GM12874 (cell line): ENCODE results near the gene KRT6A.

Source experiments
- TF ChIP-seq, protein P1 (sequence below): IDR thresholded peaks from 2 replicates; pipeline ENCODE4 v1.5.1; 2011; ENCODE audit warnings: low read depth, mild to moderate bottlenecking, control low read depth, low read length, moderate library complexity; ENCODE audit not compliant: insufficient read depth

KRT6A gene

DNA sequence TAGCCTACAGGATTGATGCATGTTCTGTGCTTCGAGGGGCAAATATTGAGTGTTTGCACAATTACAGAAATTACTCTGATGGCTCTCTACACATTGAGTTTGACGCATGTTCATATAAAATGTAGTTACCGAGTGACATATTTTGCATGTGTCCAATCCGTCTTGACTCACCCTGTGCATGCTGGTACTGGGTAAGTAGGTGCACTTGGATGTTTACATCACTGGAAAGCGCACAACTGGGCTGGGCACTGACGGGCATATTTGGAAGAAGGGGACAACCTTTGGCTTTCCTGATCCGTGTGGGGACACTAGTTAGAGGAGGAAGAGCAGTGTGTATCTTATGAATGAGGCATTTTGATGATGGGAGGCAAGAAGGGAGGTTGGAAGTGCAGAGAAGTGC is 4.9 kb upstream of the KRT6A start:
- TF ChIP-seq, protein P1, sequence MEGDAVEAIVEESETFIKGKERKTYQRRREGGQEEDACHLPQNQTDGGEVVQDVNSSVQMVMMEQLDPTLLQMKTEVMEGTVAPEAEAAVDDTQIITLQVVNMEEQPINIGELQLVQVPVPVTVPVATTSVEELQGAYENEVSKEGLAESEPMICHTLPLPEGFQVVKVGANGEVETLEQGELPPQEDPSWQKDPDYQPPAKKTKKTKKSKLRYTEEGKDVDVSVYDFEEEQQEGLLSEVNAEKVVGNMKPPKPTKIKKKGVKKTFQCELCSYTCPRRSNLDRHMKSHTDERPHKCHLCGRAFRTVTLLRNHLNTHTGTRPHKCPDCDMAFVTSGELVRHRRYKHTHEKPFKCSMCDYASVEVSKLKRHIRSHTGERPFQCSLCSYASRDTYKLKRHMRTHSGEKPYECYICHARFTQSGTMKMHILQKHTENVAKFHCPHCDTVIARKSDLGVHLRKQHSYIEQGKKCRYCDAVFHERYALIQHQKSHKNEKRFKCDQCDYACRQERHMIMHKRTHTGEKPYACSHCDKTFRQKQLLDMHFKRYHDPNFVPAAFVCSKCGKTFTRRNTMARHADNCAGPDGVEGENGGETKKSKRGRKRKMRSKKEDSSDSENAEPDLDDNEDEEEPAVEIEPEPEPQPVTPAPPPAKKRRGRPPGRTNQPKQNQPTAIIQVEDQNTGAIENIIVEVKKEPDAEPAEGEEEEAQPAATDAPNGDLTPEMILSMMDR, result no peak

DNA sequence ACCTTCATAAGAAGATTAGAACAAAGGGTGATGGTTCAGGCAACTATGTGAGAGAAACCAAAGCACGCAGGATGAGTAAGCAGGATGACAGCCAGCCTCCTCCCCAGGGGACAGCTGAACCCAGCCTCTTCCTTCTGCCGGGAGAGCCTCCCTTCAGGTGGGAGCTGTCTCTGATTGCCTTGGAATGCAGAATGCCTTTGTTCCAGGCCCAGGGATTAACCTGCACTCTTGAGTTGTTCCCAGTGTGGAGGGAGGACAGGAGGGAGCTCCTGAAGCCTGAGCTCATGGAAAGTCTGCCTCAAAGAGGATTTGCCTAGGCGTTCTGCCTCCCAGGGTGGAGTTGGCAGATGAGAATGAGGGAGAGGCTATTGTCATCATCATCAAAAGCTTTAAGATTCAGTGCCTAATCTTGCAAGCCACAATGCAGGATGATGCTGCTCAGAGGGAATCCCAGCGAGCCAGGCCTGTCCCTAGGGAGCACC is 3.6 kb upstream of the KRT6A start:
- TF ChIP-seq, protein P1, result no peak

DNA sequence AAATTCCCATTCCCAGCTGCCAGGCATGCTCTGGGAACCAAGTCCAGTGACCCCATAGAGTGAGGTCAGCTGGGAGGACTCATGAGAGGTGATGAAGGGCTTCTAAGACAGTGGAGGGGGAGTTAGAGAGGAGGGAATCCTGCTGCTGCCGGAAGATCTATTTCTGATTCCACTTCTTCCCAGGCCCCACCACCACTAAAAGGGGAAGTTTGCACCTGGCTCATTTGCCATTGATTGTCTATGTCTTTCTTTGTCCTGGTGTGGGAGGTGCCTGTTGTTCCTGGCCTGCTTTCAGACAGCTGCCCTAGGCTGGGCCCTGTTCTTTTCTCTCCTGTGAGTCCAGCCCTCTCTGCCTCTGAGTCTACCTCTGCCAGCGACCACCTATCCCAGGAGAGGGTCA is 3.0 kb upstream of the KRT6A start:
- TF ChIP-seq, protein P1, result no peak

DNA sequence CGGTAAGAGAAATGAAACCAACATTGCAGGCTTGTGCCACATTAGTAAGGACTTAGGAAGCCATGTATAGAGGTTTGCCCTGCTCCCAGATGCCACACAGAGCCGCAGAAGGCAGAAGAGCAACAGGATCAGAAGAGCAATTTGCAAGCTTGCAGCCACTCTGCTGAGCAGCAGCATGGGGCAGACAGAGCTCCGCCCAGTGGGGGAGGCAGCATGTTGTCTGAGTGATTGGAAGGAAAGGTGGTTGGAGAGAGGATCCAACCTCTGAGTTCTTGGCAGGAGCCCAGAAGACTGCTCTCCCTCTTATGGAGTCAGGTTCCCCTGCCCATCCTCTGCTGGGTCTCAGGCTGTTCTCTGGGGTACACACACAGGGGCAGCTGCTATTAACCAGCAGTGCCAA is 2.3 kb upstream of the KRT6A start:
- TF ChIP-seq, protein P1, result no peak

DNA sequence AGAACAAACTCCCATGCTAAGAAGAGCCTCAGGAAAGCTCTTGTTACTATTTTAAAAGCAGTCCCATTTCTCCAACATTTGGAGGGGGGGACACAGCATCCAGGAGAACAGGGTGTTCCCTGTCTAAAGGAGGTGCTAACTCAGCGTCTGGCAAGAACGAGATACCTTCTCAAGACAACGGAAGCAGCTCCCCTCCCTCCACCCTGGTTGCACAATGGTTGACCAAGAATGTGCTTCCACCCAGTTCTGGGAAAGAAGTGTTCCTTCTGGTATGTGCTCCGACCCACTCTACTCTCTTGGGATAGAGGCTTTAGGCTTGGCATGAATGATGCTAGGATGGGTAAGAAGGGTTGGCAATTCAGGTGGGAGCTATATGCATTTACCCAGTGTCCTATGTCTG is 1.5 kb upstream of the KRT6A start:
- TF ChIP-seq, protein P1, result no peak

DNA sequence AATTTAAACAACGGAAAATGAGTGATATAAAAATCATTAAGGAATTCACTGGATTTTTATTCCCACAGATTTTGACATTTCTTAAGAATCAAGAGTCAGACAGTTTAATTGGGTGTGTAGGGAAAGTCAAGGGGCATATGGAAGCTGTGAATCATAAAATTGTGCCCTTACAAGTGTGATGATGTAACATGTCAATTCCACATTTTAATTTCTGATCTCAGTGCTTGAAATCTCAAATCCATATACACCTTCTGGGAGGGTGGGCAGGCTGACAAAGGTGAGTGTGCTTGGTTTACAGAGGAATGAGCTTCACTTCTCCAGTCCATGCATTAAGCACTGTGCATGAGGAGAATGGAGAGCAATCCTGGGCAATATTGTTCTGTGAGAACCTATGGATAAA is 1.0 kb upstream of the KRT6A start:
- TF ChIP-seq, protein P1, result no peak

DNA sequence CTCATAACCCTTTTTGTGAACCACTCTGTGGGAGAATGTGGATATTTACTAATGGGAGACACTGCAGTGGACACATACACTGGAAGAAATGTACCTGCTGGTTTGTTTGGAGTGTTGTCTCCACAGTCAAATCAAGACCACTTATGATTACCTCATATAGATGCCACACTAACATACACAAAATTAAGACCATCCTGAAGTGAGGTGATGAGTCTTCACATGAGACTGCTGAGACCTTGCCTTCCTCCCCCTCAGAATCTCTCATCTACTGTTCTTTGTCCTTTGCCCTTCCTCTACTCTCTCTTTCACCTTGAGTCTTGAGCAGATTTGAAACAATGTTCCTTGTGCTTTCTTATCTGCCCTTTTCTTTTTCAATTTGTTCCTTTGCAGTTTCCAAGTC is 4.3 kb downstream of the KRT6A start:
- TF ChIP-seq, protein P1, result no peak

DNA sequence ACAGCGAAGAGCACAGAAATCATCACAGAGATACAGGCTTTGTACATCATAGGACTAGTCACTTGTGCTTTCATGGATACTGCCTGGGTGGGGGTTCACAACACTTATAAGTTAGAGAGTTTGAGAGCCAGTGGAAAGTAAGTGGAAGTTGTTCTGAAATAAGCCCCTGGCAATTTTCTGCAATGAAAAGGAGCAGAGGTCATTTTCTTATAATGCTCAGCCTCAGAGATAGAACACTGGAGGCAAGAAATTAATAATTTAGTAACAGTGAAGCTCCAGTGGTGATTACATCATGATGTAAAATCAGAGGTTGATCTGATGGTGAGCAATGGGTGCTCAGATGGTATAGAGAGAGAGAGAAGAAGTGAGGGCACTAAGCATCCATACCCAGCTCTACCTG is 5.8 kb downstream of the KRT6A start:
- TF ChIP-seq, protein P1, result no peak
